HCT116 (cell line): ENCODE data around the gene DHX16. TPM values are rescaled to one million over a fixed set of nuclear protein-coding genes. Genes with fewer than 3 reads are reported as not detected.
"Not testable (repeated sequence)": the region's sequence is repeated elsewhere in the genome, so short reads cannot be mapped to it uniquely, and the experiment has no call there.

Experiments used
- ATAC-seq: fragments of 200-7000 bp; cut with Tn5 transposase; 2 replicates; pipeline ENCODE4 v1.9.1; 2020; ENCODE audit warnings: mild to moderate bottlenecking, moderate library complexity
- BruUV-seq: library from RNA; stranded (reverse); fragments of 400-500 nt; replicated peaks from 2 replicates; lab custom pipeline; 2021; lab: Mats Ljungman, UMichigan
- CTCF ChIA-PET: fragments of 300-600 bp; sonication (Branson Sonifier 250); formaldehyde crosslinking; loops from one replicate; lab custom pipeline; 2021; ENCODE audit warnings: antibody characterized with exemption; lab: Charles Lee
- POLR2A ChIA-PET: fragments of 300-600, 350-600 bp; sonication (Branson Sonifier 250); formaldehyde crosslinking; loops from one replicate; lab custom pipeline; 2021; ENCODE audit warnings: antibody characterized with exemption; lab: Charles Lee
- RAD21 ChIA-PET, 2 experiments: fragments of 300-600 bp; sonication (Branson Sonifier 250); formaldehyde crosslinking; loops; one replicate each; lab custom pipeline; 2023; ENCODE audit warnings: low total read pairs in 2 of 2; ENCODE audit not compliant: uncharacterized antibody in 2 of 2, unreplicated experiment in 2 of 2, low non-redundant PET in 1 of 2; lab: Charles Lee
- DNase-seq: peaks from one replicate; pipeline ENCODE4 v3.0.0-alpha.2; 2010; ENCODE audit warnings: low read depth, low spot score
- H2AFZ ChIP-seq: fragments of 200-600 bp; shearing (Covaris generic), sonication (generic); 2 replicates; pipeline ENCODE4 v1.6.1; 2017; ENCODE audit warnings: low read depth, mixed run types, mixed read lengths, antibody characterized with exemption, low read length; ENCODE audit not compliant: poor library complexity, severe bottlenecking
- H3K27ac ChIP-seq: 2 replicates; pipeline ENCODE4 v1.5.1; 2012; ENCODE audit warnings: low read depth, low read length
- H3K27me3 ChIP-seq: fragments of 200-600 bp; sonication (generic); 2 replicates; pipeline ENCODE4 v1.6.1; 2016; ENCODE audit warnings: mixed run types, low read length, mixed read lengths; ENCODE audit not compliant: insufficient read depth
- H3K36me3 ChIP-seq, 2 experiments: fragments of 200-500 bp in 1 of 2; fragments of 200-600 bp in 1 of 2; sonication (Bioruptor generic) in 1 of 2; sonication (generic) in 1 of 2; 2 replicates each; pipeline versions ENCODE4 v1.5.1 to v1.6.1; 2014 to 2016; ENCODE audit warnings: low read length in 2 of 2, inconsistent platforms in 1 of 2, mixed read lengths in 1 of 2, mixed run types in 1 of 2; ENCODE audit not compliant: insufficient read depth in 2 of 2, control insufficient read depth in 1 of 2
- H3K4me1 ChIP-seq, 2 experiments: fragments of 200-600 bp in 1 of 2; sonication (generic) in 1 of 2; 2 replicates each; pipeline versions ENCODE4 v1.5.1 to v1.6.1; 2012 to 2017; ENCODE audit warnings: low read length in 2 of 2, inconsistent platforms in 1 of 2, mild to moderate bottlenecking in 1 of 2, mixed read lengths in 1 of 2, mixed run types in 1 of 2, moderate library complexity in 1 of 2; ENCODE audit not compliant: insufficient read depth in 2 of 2, control insufficient read depth in 1 of 2
- H3K4me2 ChIP-seq: fragments of 200-600 bp; sonication (generic); 2 replicates; pipeline ENCODE4 v1.6.1; 2017; ENCODE audit warnings: mixed run types, low read length, mixed read lengths
- H3K4me3 ChIP-seq, 2 experiments: fragments of 200-600 bp in 1 of 2; sonication (generic) in 1 of 2; replicated peaks in 1 of 2; 2 replicates each; pipeline ENCODE4 v1.5.1; 2011 to 2016; ENCODE audit warnings: low read length in 2 of 2, control low read depth in 1 of 2, low read depth in 1 of 2, mild to moderate bottlenecking in 1 of 2, mixed read lengths in 1 of 2, mixed run types in 1 of 2
- H3K79me2 ChIP-seq: fragments of 200-600 bp; sonication (generic); 2 replicates; pipeline ENCODE4 v1.6.1; 2017; ENCODE audit warnings: mild to moderate bottlenecking, mixed run types, low read length, moderate library complexity, mixed read lengths; ENCODE audit not compliant: insufficient read depth
- H3K9ac ChIP-seq: fragments of 200-600 bp; sonication (generic); 2 replicates; pipeline ENCODE4 v1.6.1; 2016; ENCODE audit warnings: low read length, mixed read lengths
- H3K9me2 ChIP-seq: fragments of 200-600 bp; sonication (generic), shearing (Covaris generic); 2 replicates; pipeline ENCODE4 v1.6.1; 2017; ENCODE audit warnings: mixed run types, mild to moderate bottlenecking, moderate library complexity; ENCODE audit not compliant: insufficient read depth
- H3K9me3 ChIP-seq, 2 experiments: fragments of 200-500 bp in 1 of 2; fragments of 200-600 bp in 1 of 2; sonication (Bioruptor generic) in 1 of 2; sonication (generic) in 1 of 2; 2 replicates each; pipeline ENCODE4 v1.6.1; 2014 to 2017; ENCODE audit warnings: low read length in 2 of 2, mixed read lengths in 2 of 2, inconsistent platforms in 1 of 2, low read depth in 1 of 2, mild to moderate bottlenecking in 1 of 2, mixed run types in 1 of 2, moderate library complexity in 1 of 2; ENCODE audit not compliant: control insufficient read depth in 1 of 2, insufficient read depth in 1 of 2
- H4K20me1 ChIP-seq: fragments of 200-600 bp; sonication (generic), shearing (Covaris generic); 2 replicates; pipeline ENCODE4 v1.6.1; 2017; ENCODE audit warnings: mixed run types, mild to moderate bottlenecking, moderate library complexity; ENCODE audit not compliant: insufficient read depth
- EGR1 ChIP-seq: IDR thresholded peaks from 2 replicates; pipeline ENCODE4 v1.6.1; 2012; ENCODE audit warnings: low read depth
- EZH2phosphoT487 ChIP-seq: fragments of 200-600 bp; IDR thresholded peaks from 2 replicates; pipeline ENCODE4 v1.6.1; 2018; ENCODE audit warnings: antibody characterized with exemption, borderline replicate concordance
- FOSL1 ChIP-seq: IDR thresholded peaks from 2 replicates; pipeline ENCODE4 v1.6.1; 2012; ENCODE audit warnings: low read depth
- MAX ChIP-seq: IDR thresholded peaks from 2 replicates; pipeline ENCODE4 v1.6.1; 2012
- POLR2A ChIP-seq: IDR thresholded peaks from 2 replicates; pipeline ENCODE4 v1.7.0; 2011; ENCODE audit warnings: borderline replicate concordance; ENCODE audit not compliant: insufficient read depth, insufficient read length; ENCODE audit errors: extremely low read depth
- POLR2AphosphoS5 ChIP-seq: IDR thresholded peaks from 2 replicates; pipeline ENCODE4 v1.6.1; 2011; ENCODE audit warnings: mild to moderate bottlenecking, low read depth, low read length, moderate library complexity
- REST ChIP-seq: IDR thresholded peaks from 2 replicates; pipeline ENCODE4 v1.6.1; 2012; ENCODE audit warnings: low read depth
- SIN3A ChIP-seq: IDR thresholded peaks from 2 replicates; pipeline ENCODE4 v1.6.1; 2012; ENCODE audit warnings: low read depth
- SP1 ChIP-seq: IDR thresholded peaks from 2 replicates; pipeline ENCODE4 v1.6.1; 2012; ENCODE audit warnings: low read depth
- TCF7L2 ChIP-seq: IDR thresholded peaks from 2 replicates; pipeline ENCODE4 v1.7.0; 2011; ENCODE audit warnings: borderline replicate concordance, inconsistent platforms; ENCODE audit not compliant: insufficient read depth, insufficient read length; ENCODE audit errors: extremely low read depth
- YY1 ChIP-seq: IDR thresholded peaks from 2 replicates; pipeline ENCODE4 v1.6.1; 2011; ENCODE audit warnings: low read length, low read depth, moderate library complexity, mild to moderate bottlenecking; ENCODE audit not compliant: insufficient replicate concordance; ENCODE audit errors: extremely low read depth
- ZFX ChIP-seq: fragments of 450-650 bp; IDR thresholded peaks from 2 replicates; pipeline ENCODE4 v1.6.1; 2017
- ZNF274 ChIP-seq: fragments of 200-500 bp; sonication (Bioruptor generic); IDR thresholded peaks from 2 replicates; pipeline ENCODE4 v1.6.1; 2014; ENCODE audit warnings: mild to moderate bottlenecking, low read depth, low read length, inconsistent platforms
- intact Hi-C: fragments of 100-400 bp; cut with micrococcal nuclease; formaldehyde crosslinking; loops from 2 replicates; pipeline ENCODE4 v1.10.0; 2022
- total RNA-seq: library from RNA; stranded (reverse); gene quantifications from one replicate; pipeline ENCODE4 v1.2.1, GENCODE V29; 2021; ENCODE audit not compliant: unreplicated experiment
- TF ChIP-seq, protein P1 (sequence below), 3 experiments: fragments of 200-600 bp in 1 of 3; sonication (generic) in 1 of 3; IDR thresholded peaks in 2 of 3; conservative IDR thresholded peaks in 1 of 3; 2 replicates each; pipeline ENCODE4 v1.5.1; 2012 to 2017; ENCODE audit warnings: low read depth in 2 of 3, low read length in 2 of 3, antibody characterized with exemption in 1 of 3, borderline replicate concordance in 1 of 3, control low read depth in 1 of 3, mild to moderate bottlenecking in 1 of 3, mixed read lengths in 1 of 3, mixed run types in 1 of 3, moderate library complexity in 1 of 3; ENCODE audit not compliant: insufficient read depth in 1 of 3

Gene DHX16
- total RNA-seq, 1 experiment from 2014 or later = 46.0 TPM

GRCh38 chr6:30664994-30665767 is 7.6 kb downstream of the DHX16 start:
- TF ChIP-seq SP1 (no peak), YY1 (no peak), REST (no peak), EZH2phosphoT487 (no peak), POLR2A (no peak), EGR1 (no peak), ZFX (no peak), SIN3A (no peak), MAX (no peak), FOSL1 (no peak), TCF7L2 (no peak), ZNF274 (no peak), POLR2AphosphoS5 (no peak)
- TF ChIP-seq, protein P1, sequence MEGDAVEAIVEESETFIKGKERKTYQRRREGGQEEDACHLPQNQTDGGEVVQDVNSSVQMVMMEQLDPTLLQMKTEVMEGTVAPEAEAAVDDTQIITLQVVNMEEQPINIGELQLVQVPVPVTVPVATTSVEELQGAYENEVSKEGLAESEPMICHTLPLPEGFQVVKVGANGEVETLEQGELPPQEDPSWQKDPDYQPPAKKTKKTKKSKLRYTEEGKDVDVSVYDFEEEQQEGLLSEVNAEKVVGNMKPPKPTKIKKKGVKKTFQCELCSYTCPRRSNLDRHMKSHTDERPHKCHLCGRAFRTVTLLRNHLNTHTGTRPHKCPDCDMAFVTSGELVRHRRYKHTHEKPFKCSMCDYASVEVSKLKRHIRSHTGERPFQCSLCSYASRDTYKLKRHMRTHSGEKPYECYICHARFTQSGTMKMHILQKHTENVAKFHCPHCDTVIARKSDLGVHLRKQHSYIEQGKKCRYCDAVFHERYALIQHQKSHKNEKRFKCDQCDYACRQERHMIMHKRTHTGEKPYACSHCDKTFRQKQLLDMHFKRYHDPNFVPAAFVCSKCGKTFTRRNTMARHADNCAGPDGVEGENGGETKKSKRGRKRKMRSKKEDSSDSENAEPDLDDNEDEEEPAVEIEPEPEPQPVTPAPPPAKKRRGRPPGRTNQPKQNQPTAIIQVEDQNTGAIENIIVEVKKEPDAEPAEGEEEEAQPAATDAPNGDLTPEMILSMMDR (IDR thresholded peaks at IDR 0.05 in 2 of 3, conservative IDR thresholded peaks at IDR 0.05 in 1 of 3; ENCODE audit: borderline replicate concordance in 1 of 3, insufficient read depth in 1 of 3, low read depth in 2 of 3, low read length in 2 of 3) = no peak
- TF ChIP-seq, all 23 proteins: peak for 0
- no peak overlapping the region for H2AFZ ChIP-seq
- no peak overlapping the region for H3K9ac ChIP-seq
- CTCF ChIA-PET = no interaction called here
- BruUV-seq = no TSS peak
- H3K79me2 ChIP-seq = peaks cover under 1% of the 10 kb centered on the region; the same call in 1 of the 2 replicates
- POLR2A ChIA-PET = interaction anchor here (1.7 kb wide), 1 partner anchor 23 kb away, joined by 4 read pairs; no protein-coding TSS in a partner anchor
- RAD21 ChIA-PET = no interaction called here
- H3K4me1 ChIP-seq = peaks cover 7 to 14% of the 10 kb centered on the region in 2 experiments
- H3K4me3 ChIP-seq = no peak overlapping the region
- H3K4me2 ChIP-seq = no peak overlapping the region
- H4K20me1 ChIP-seq = no peaks in the 10 kb centered on the region
- peaks cover 33 to 51% of the 10 kb centered on the region in 2 experiments; a peak in 3 of 4 replicates for H3K36me3 ChIP-seq
- H3K9me3 ChIP-seq = no peaks in the 10 kb centered on the region
- ATAC-seq (no peak), DNase-seq (no peak)
- H3K9me2 ChIP-seq = no peaks in the 10 kb centered on the region
- intact Hi-C loops = no loop called here
- H3K27ac ChIP-seq = no peak overlapping the region
- H3K27me3 ChIP-seq = no peaks in the 10 kb centered on the region

GRCh38 chr6:30657922-30658321 is 14.9 kb downstream of the DHX16 start:
- POLR2A ChIA-PET, H3K27me3 ChIP-seq, H3K9me3 ChIP-seq, BruUV-seq, RAD21 ChIA-PET, DNase-seq, intact Hi-C loops, H3K9me2 ChIP-seq, H3K9ac ChIP-seq, CTCF ChIA-PET, H3K79me2 ChIP-seq, H3K27ac ChIP-seq, H3K4me1 ChIP-seq, H3K4me2 ChIP-seq, H3K4me3 ChIP-seq, ATAC-seq, H2AFZ ChIP-seq, H4K20me1 ChIP-seq: not testable (repeated sequence)
- peaks cover 38 to 68% of the 10 kb centered on the region in 2 experiments; a peak in 3 of 4 replicates for H3K36me3 ChIP-seq
